A204.1 (cell line): ENCODE results near the gene MUC22.
"Not testable (repeated sequence)": the region's sequence is repeated elsewhere in the genome, so short reads cannot be mapped to it uniquely, and the experiment has no call there.

Experiments
- FAIRE-seq: peaks from 2 replicates; lab custom pipeline; 2012; peaks lifted over from hg19 to GRCh38; lab: Jason Lieb, UNC

Gene MUC22

GRCh38 chr6:30998785-30999184 lies 11.5 kb upstream of the MUC22 start:
- no peak for FAIRE-seq

GRCh38 chr6:31000067-31000860 lies 10.0 kb upstream of the MUC22 start:
- FAIRE-seq = not testable (repeated sequence)

- FAIRE-seq = no peak
Observed at GRCh38 chr6:31001281-31001888, 8.9 kb upstream of the MUC22 start.

GRCh38 chr6:31002471-31002870 lies 7.8 kb upstream of the MUC22 start:
- FAIRE-seq = no peak

GRCh38 chr6:31004794-31005193 lies 5.5 kb upstream of the MUC22 start:
- FAIRE-seq = no peak

- no peak for FAIRE-seq
Observed at GRCh38 chr6:31005249-31006020, 4.8 kb upstream of the MUC22 start.

GRCh38 chr6:31007694-31008093 lies 2.6 kb upstream of the MUC22 start:
- FAIRE-seq = no peak

- FAIRE-seq = no peak
Observed at GRCh38 chr6:31008165-31008564, 2.1 kb upstream of the MUC22 start.

GRCh38 chr6:31009731-31010130 lies 543 bp upstream of the MUC22 start:
- FAIRE-seq = no peak

GRCh38 chr6:31011153-31011552 lies 879 bp downstream of the MUC22 start:
- FAIRE-seq = no peak

- FAIRE-seq = no peak
Observed at GRCh38 chr6:31016659-31017299, 6.5 kb downstream of the MUC22 start.

GRCh38 chr6:31017436-31017835 lies 7.2 kb downstream of the MUC22 start:
- FAIRE-seq = not testable (repeated sequence)

GRCh38 chr6:31020057-31020456 lies 9.8 kb downstream of the MUC22 start:
- FAIRE-seq = no peak

GRCh38 chr6:31020631-31021255 lies 10.5 kb downstream of the MUC22 start:
- not testable (repeated sequence) for FAIRE-seq

GRCh38 chr6:31021705-31022531 lies 11.6 kb downstream of the MUC22 start:
- FAIRE-seq = not testable (repeated sequence)

GRCh38 chr6:31025595-31025994 lies 15.3 kb downstream of the MUC22 start:
- no peak for FAIRE-seq

GRCh38 chr6:31031095-31031494 lies 20.8 kb downstream of the MUC22 start:
- FAIRE-seq = no peak

GRCh38 chr6:31033075-31033474 lies 22.8 kb downstream of the MUC22 start:
- no peak for FAIRE-seq

GRCh38 chr6:31035862-31036497 lies 25.7 kb downstream of the MUC22 start:
- no peak for FAIRE-seq

- FAIRE-seq = no peak
Observed at GRCh38 chr6:31037169-31037568, 26.9 kb downstream of the MUC22 start.

- no peak for FAIRE-seq
Observed at GRCh38 chr6:31037682-31038081, 27.4 kb downstream of the MUC22 start.
